Islet of Langerhans (tissue), 1 donor: Measurements from ENCODE around the gene AQP12A.
"Not testable (repeated sequence)": the region's sequence is repeated elsewhere in the genome, so short reads cannot be mapped to it uniquely, and the experiment has no call there.

Source experiments
- FAIRE-seq: peaks from one replicate; lab custom pipeline; 2011; peaks lifted over from hg19 to GRCh38; lab: Jason Lieb, UNC

The AQP12A gene

DNA sequence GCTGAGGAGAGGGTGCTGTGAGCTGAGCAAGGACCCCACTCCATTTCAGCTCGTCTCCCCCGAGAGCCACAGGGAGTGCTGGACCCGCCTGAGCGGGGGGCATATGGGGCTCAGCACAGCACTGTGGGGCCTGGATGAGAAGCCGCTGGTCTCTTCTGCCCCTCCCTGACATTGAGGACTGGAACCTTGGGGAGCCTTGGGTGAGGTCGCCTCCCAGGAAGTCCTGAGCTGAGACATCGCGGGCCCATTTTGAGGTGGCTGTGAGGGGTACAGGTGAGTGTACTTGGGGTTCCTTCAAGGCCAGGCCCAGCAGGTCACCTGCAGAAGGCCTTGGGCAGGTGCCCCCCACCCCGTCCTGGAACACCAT lies 3.1 kb upstream of the AQP12A start:
- no peak for FAIRE-seq

DNA sequence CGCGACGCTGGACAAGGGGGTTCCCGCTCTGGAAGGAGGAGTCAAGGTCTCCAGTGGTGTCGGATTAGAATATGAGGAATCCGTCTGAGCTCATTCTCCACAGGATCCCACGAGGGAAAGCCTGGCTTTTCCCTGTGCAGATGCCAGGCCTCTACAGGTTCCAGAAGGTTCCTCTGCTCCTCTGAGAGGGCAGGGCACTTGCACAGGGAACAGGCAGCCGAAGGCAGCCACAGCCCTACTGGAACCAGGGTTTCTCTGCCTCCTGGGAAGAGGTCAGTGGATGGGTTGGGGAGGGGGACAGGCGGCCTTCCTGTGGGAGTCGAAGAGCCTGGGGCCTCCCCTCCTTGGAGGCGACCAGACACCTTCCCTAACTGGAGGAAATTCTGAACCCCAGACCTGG lies 1.7 kb upstream of the AQP12A start:
- FAIRE-seq: no peak

DNA sequence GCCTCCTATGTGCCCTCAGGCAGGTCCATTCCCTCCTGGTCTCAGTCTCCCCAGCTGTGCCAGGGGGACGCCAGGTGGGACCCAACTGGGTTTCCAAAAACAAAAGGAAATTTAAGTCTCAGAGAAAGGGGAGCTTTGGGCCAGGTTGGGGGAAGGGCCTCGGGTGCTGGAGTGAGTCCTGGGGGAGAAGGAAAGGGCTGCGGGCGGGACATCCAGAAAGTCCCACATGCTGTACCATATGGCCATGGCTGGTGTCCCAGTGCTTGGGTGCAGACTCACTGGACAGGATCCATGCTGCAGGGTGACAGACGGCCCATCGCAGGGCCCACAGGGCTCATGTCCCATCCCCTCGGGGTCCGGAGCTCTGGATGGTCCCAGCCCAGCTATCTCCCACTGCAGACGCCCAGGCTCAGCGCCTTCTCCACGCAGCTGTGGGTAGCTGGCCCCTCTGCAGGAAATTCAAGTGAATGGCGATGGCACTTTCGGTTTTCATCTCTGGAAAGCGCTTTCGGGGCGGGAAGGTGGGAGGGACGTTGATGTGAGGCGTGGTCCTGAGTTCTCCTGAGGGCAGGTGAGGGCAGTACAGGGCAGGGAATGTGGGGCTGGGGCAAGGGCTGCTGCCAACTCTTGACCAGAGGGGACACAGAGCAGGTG lies 1.1 kb upstream of the AQP12A start:
- FAIRE-seq: not testable (repeated sequence)

DNA sequence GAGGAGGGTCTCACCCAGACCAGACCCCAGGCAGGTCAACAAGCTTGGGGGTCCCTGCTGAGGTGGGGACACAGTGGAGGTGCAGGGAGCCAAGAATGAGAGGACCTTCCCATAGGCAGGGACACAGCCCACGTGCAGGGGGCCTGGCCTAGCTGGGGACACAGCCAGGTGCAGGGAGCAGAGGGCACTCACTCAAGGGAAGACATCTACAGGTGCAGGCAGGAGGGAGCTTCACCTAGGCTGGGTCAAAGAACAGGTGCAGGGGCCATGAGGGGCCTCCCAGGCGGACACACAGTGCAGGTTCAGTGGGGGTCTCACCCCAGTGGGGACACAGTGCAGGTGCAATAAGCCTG lies 615 bp upstream of the AQP12A start:
- FAIRE-seq: not testable (repeated sequence)

DNA sequence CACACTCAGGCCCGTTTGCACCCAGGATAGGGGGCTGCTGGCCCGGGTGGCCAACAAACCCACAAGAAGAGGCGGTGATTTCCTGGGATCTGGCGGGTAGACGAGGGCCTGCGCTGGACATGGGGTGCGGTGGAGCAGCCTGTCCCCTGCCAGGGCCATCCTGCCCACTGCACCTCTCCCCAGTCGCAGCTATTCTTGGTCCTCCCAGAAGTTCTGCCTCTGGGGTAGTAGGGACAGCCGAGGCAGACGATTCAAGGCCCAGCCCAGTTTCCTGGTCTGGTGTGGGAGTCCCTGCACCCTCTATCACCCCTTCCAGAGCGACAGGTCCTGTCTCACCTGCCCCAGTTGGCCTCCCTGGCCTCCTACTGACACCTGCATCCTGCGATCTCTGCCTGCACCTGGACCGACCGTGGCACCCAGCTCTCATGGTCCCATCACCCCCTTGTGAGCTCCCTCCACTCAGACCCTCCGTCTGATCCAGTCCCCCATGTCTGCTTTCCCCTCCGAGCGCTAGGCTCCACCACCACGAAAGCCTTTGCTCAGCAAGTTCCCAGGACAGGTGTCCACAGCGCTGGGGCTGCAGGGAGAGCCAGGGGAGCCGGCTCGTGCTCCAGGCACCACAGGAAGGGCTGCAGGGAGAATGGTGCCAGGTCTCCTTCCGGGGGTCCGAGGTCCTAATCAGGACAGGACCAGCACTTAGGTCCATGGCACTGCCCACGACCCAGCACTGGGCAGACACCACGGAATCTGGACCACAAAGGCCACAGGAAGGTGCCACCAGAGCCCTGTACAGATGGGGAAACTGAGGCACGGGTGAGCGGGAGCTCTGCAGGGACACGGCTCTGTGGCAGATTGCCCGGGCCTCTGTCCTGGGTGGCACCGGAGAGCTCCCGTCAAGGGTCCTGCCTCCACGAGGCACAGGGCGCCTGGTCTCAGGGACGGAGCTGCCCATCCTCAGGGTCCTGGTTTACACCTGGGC lies 1.2 kb downstream of the AQP12A start:
- FAIRE-seq: not testable (repeated sequence)

DNA sequence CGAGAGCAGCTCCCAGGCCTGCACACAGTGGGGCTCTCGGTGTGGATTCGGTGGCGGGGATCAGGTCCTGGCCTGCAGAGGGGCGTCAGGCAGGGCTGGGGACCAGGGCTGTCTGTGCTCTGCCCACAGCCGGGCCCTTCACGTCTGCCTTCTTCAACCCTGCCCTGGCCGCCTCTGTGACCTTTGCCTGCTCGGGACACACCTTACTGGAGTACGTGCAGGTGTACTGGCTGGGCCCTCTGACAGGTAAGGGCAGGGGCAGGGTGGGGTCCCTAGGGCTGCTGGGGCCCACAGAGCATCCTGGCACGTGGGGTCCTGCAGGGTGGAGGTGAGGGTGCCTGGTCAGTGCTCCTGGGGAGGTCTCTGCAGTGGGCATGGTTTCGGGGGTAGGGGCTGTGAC lies 2.6 kb downstream of the AQP12A start:
- FAIRE-seq: not testable (repeated sequence)

DNA sequence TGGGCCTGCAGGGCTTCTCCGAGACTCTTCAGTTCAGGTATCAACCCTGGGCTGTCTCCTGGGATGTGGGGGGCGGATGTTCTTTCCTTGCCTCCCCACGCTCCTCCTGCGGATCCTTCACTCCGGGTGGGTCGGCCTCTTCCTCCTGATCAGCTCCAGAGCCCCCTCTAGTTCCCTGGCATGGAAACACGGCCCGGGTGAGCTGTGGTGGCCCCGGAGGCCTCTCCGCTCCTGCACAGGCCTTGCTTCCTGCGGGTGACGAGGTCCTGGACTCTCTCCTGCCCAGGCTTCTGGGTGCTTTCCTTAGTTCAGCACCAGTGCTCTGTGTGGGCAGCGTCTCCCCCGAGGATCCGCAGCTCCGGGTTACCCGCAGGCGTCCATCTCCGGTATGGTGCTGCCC lies 3.9 kb downstream of the AQP12A start:
- FAIRE-seq: not testable (repeated sequence)

DNA sequence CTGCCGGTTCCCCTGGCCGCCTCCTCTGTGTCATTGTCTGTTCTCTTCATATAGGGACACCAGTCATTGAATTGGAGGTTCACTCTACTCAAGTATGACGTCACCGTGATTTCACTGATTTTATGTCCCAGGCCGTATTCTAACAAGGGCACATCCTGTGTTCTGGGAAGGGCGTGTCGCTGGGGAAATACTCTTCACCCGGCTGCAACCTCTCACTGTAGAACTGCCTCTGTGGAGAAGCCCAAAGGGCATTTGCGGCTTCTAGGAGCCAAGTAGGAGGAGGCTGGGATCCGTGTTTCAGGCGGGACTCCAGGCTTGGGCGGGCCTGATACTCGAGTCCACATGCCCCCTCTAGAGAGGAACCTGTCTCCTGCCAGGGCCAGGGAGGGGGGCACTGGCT lies 4.8 kb downstream of the AQP12A start:
- FAIRE-seq: not testable (repeated sequence)

DNA sequence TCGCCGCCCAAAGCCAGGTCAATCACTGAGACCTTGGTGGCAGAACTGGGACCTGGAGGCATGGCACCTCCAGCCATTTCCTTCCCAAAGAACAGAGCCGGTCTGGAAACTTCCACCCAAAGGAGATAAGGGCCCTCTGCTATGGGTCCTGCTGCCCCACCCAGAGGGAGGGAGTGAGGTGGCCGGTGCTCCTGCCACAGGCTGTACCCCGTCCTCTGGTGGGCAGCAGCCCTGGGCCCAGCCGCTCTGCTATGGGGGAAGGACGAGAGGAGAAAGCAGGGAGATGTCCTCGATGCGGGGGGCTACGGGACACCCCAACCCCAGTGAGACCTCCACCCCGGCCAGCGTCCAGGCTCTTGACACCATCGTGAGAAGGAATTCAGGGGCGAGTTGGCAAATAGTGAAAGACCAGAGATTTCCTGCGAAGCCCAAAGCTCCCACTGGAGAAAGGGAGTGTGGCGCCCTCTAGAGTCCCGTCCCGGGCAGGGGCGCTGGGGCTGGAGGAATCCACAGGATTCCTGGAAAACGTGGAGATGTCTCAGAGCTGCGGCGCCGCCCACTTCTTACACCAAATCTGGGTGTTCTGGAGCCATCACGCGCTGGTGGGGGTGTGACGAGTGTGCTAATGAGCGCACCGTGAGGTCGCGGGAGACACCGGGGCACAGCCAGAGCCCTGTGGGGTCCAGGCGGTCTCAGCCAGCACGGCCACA lies 7.3 kb downstream of the AQP12A start:
- FAIRE-seq: not testable (repeated sequence)

DNA sequence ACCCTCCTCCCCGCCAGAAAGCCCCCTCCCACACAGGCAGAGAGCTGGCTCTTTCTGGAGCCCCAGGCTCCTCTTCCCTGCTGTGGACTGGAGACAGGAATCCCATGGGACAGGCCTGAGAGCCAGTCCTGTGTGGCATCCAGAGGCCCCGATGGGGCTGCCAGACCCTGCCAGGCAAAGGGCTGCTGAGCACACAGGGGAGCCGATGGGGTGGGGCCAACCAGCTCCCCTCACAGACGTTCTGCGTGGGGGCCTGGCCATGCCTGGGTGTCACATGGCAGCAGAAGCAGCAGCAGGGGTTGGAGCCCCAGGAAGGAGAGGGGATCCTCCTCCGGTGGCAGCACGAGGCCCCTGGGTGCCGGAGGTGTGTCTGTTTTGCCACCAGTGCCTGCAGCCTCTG lies 8.2 kb downstream of the AQP12A start:
- not testable (repeated sequence) for FAIRE-seq

DNA sequence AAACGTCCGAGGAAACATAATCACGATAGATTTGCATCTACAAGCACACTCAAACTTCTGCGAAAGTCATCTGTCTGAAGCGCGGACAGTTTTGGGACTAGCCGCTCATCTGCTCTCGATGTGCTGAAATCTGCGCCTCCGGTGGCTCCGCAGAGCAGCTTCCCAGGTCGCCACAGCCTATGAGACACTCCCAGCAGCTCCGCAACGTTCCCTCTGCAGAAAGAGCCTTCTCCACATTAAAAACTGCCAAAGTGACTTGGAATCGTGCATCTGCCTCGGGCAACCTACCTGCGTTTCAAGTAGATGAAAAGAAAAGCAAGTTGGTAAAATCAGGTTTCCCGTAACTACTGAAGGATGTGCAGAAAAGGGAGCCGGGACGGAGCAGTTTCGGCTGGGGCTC lies 8.9 kb downstream of the AQP12A start:
- not testable (repeated sequence) for FAIRE-seq

DNA sequence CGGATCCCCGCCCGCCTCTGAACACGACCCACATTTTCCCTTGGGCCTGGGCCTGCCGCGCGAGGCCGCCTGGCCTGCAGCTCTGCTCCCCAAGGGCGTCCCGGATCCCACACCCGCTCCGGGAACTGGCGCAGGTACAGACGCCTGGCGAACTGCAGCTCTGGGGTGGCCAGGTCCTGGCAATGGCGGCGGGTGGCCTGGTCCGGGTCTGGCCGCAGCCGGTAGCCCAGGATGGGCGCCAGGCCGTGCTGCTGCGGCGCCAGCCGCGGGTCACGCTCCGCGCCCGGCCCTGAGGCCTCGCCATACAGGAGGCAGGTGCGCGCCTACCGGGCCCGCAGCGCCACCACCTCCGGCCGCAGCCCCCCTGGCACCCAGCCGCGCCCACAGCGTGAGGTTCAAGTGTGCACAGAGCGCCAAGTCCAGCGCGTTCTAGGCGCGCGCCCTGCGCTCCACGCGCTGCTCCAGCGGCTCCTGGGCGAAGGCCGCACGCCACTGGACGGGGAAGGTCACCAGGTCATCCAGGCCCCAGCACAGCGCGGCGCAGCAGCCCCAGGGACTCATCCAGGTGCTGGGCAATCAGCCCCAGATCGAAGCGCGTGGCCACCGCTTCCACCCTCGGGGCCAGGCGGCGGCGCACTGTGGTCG lies 9.5 kb downstream of the AQP12A start:
- FAIRE-seq: no peak

DNA sequence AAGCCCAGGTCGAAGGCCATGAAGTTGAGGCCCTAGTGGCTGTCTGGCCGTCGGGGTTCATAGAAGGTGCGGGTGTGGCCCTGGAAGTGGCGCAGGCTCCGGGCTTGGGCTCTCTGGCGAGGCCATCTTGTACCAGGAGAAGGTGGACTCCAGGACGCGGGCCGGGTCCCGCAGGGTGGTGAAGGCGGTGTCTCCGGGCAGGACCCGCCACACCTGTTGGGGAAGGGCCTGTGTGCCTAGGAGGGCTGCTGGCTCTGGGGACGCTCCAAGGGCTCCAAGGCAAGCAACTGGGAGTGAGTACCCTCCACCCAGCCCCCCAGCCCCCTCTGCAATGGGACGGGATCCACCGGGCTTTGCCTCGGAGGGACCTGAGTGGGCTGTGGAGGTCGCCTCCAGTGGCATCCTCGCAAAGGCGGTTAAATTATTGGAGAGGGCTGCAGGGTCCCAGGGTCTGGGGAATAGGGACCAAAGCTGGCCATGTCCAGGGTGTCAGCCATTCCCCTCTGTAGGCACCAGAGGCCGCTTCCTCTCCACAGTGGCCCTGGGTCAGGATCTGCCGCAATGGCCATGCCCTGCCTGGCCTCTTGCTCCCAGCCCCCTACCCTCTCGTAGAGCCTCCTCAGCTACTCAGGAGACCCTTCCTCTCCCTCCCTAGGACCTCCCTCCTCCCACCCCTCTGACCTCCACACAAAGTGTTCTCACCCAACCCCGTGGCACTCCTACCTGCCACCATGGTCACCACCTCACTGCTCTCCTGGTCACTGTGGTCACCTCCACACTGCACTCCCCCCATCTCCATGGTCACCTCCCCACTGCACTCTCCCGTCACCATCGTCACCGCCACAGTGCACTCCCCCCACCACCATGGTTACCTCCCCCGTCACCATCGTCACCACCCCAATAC lies 10.3 kb downstream of the AQP12A start:
- no peak for FAIRE-seq

DNA sequence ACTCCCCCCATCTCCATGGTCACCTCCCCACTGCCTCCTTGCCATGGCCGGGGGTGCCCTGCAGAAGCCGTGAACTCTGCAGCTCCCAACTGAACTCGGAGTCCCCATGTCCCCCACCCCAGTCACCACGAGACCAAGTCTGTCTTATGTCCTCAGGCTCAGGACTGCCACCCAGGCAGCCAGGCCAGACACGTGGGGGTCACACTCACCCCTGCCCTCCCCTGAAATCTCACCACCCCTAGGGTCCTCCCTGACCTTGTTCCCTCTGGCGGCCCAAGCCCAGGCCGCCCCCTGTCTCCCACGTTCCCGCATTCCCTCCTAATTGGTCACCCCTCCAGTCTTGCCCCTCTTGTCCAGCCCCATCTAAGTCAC lies 11.0 kb downstream of the AQP12A start:
- no peak for FAIRE-seq

DNA sequence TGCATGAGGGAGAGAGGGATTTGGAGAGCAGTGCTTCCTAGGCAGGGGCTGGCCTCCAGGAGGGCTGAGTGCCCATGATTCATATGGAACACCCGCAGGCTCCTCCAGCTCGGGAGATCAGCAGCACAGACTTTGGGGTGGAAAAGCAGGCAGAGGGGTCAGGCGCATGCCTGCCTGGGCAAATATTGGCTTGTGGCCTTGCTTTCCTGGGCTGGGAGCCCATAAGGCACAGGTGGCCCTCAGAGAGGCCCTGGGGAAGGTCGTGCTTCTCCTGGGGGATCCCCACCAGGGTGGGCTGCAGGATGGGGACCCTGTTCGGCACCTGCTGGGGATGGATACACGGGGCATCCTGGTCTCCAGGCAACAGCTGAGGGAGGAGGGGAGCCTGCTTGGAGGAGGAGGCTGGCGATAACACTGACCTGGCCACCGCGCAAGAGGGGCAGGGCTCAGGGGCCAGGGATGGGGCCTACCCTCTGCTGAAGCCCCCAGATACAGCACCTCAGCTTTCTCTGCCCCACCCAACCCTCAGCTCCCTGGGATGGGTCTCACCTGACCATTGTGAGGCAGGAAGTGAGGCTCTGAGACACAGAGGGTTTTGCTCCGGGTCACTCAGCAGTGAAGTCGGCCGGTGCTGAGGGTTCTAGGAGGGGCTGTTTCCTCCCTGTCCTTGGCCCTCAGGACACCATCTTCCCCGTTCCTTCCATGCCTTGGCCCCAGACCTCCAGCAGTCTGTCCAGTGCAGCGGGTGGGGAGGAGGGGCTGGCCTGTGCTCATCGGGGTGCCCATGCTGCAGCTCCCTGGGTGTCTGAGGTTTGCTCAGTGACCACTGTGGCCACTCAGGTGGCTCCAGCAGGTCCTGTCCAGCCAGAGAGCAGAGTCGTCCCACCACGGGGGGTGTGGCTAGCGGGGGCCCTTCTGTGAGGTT lies 12.0 kb downstream of the AQP12A start:
- FAIRE-seq: no peak

DNA sequence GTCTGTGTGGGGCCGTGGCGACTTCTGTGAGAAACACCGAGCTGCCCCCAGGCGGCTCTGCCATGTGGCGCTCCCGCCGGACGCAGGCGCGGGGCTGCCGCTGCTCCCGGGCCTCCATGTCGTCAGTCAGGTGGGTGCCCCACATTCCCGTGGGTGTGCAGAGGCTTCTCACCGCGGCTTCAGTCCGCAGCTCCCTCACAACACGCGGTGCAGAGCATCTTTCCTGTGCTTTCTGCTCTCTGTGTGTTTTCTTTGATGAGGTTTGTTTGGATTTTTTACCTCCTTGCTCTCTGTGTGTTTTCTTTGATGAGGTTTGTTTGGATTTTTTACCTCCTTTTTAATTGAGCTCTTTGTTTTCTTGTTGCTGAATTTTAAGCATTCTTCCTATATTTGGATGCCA lies 13.0 kb downstream of the AQP12A start:
- FAIRE-seq: no peak

DNA sequence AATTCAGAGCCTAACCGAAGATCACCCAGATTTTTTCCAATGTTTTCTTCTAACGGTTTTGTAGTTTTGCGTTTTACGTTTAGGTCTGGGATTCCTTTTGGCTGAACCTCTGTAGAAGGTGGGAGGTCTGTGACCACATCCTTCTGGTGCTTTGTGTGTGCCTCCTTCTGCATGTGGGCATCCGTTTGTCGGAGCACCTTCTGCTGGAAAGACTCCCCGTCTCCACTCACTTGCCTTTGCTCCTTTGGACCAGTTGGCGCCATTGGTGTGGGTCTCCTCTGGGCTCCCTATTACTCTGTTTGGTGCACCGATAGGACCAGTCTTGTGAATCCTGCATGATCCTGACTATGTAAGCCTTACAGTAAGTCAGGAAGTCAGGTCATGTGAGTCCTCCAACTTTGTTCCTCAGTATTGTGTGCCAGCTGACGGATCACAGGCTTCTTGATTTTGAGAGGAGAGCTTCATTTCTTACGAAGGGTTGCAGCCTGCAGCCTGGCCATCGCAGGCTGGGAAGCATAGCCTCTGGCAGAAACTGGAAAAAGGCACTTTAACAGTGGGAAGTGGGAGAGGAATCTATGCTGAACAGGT lies 13.6 kb downstream of the AQP12A start:
- no peak for FAIRE-seq

DNA sequence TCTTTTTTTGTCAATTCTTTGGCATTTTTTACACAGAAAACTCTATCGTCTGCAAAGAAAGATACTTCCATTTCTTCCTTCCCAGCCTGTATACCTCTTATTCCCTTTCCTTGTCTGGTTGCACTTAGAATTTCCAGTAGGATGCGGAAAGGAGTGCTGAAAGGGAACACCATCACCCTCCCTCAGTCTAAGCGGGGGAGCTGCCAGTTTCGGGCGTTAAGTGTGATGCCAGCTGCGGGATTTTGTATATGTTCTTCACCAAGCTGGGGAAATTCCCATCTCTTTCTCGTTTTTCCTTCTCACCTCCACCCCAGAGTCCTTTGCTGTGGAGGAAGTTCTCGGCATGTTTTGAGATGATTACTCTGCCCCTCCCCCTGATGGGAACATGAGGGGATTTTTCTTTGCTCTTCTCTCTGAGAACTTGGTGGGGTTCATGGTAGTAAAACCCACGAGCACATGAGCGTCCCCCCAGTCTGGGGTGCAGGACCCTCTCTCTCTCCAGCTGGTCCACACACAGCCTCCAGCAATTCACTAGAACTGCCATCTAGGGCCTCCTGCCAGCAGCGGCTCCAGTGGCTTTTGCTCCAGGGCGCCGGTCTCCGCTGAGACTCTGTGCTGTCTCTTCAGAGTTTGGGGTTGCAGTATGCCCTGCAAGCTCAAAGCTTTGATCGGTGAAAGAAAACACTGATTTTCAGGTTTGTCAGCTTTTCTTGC lies 15.5 kb downstream of the AQP12A start:
- no peak for FAIRE-seq

DNA sequence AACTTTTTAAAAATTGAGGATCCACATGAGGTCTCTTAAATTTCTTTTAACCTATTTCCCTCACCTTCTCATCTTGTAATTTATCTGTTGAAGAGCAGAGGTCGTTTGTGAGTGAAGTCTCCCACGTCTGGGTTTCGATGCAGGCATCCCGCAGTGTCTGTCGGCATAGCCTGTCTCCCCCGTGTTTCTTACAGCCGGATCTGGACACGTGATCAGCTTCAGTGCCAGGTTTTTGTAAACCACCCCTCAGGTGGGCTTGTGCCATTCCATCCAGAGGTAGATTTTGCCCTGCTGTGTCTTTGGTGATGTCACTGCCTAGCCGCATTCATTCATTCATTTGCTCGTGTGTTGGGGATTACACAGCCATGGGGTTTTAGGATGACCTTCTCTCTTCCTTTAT lies 16.2 kb downstream of the AQP12A start:
- FAIRE-seq: no peak
